NCI-H460 (cell line): ENCODE results near the gene IQGAP2. TPM values are rescaled to one million over a fixed set of nuclear protein-coding genes. Genes with fewer than 3 reads are reported as not detected.

Experiments used
- DNase-seq: peaks from one replicate; pipeline ENCODE4 v3.0.0-alpha.2; 2016; ENCODE audit warnings: low read depth; ENCODE audit errors: extremely low read depth
- total RNA-seq: library from RNA; depleted of rRNA; stranded (reverse); fragments of >200 nt; shearing (Covaris generic); gene quantifications from 2 replicates; pipeline ENCODE4 v1.2.3, GENCODE V29; 2014

Gene IQGAP2
- total RNA-seq, 1 experiment from 2014 or later: 0.15 TPM

GRCh38 chr5:76384189-76384588, 18.9 kb upstream of the IQGAP2 start:
- no peak for DNase-seq

GRCh38 chr5:76384705-76385104, 18.4 kb upstream of the IQGAP2 start:
- DNase-seq: no peak

- no peak for DNase-seq
Measured at GRCh38 chr5:76385540-76385939, 17.5 kb upstream of the IQGAP2 start.

GRCh38 chr5:76386360-76386759, 16.7 kb upstream of the IQGAP2 start:
- no peak for DNase-seq

- DNase-seq: no peak
Measured at GRCh38 chr5:76388236-76388635, 14.8 kb upstream of the IQGAP2 start.

- no peak for DNase-seq
Measured at GRCh38 chr5:76388791-76389512, 14.1 kb upstream of the IQGAP2 start.

GRCh38 chr5:76389513-76390154, 13.5 kb upstream of the IQGAP2 start:
- no peak for DNase-seq

- no peak for DNase-seq
Measured at GRCh38 chr5:76391014-76391413, 12.1 kb upstream of the IQGAP2 start.

- no peak for DNase-seq
Measured at GRCh38 chr5:76393035-76393680, 9.9 kb upstream of the IQGAP2 start.

GRCh38 chr5:76397200-76397599, 5.9 kb upstream of the IQGAP2 start:
- no peak for DNase-seq

- no peak for DNase-seq
Measured at GRCh38 chr5:76399268-76399667, 3.8 kb upstream of the IQGAP2 start.

GRCh38 chr5:76400466-76400865, 2.6 kb upstream of the IQGAP2 start:
- DNase-seq: no peak

GRCh38 chr5:76401801-76402250, 1.3 kb upstream of the IQGAP2 start:
- no peak for DNase-seq

GRCh38 chr5:76402251-76402885, 717 bp upstream of the IQGAP2 start:
- no peak for DNase-seq

- DNase-seq: no peak
Measured at GRCh38 chr5:76403766-76404222, 709 bp downstream of the IQGAP2 start.

GRCh38 chr5:76404223-76405211, 1.4 kb downstream of the IQGAP2 start:
- no peak for DNase-seq

GRCh38 chr5:76406014-76406413, 2.9 kb downstream of the IQGAP2 start:
- no peak for DNase-seq

- DNase-seq: no peak
Measured at GRCh38 chr5:76406673-76407072, 3.6 kb downstream of the IQGAP2 start.

GRCh38 chr5:76408104-76408654, 5.1 kb downstream of the IQGAP2 start:
- no peak for DNase-seq

- DNase-seq: no peak
Measured at GRCh38 chr5:76412511-76412910, 9.4 kb downstream of the IQGAP2 start.
